ENCODE measurements around the gene GPC5.
"Not testable (repeated sequence)": the region's sequence is repeated elsewhere in the genome, so short reads cannot be mapped to it uniquely, and the experiment has no call there.

GPC5 gene

GRCh38 chr13:92270990-92271389 is 872.6 kb downstream of the GPC5 start:
- no peak overlapping the region for H2AK5ac ChIP-seq (ENCODE audit: low read length, severe bottlenecking)
- no peak for DNase-seq
- no peak overlapping the region for H3K4ac ChIP-seq (ENCODE audit: low read depth in 1 of 2, low read length in 2 of 2)
- 92% methylated on average over 1 of the region's 1 CpG for WGBS
- H3K79me1 ChIP-seq (replicated peaks; ENCODE audit: low read length, poor library complexity, severe bottlenecking) = no peaks in the 10 kb centered on the region
- no peak overlapping the region for H3K9ac ChIP-seq (ENCODE audit: low read length)
- no peaks in the 10 kb centered on the region for H3K36me3 ChIP-seq (ENCODE audit: control insufficient read depth in 1 of 2, insufficient read depth in 2 of 2, low read depth in 1 of 2, low read length in 2 of 2)
- no peak overlapping the region for H4K91ac ChIP-seq (ENCODE audit: low read length)
- no peak overlapping the region for H3K27ac ChIP-seq (ENCODE audit: low read length, poor library complexity, severe bottlenecking)
- H2BK5ac ChIP-seq (ENCODE audit: low read depth, low read length, poor library complexity, severe bottlenecking) = no peak overlapping the region
- no peaks in the 10 kb centered on the region for H3K27me3 ChIP-seq (ENCODE audit: control insufficient read depth in 1 of 2, insufficient read depth in 1 of 2, low read length in 2 of 2)
- no peak overlapping the region for H3K4me2 ChIP-seq (ENCODE audit: low read length, poor library complexity, severe bottlenecking)
- no peak overlapping the region for H2AFZ ChIP-seq (ENCODE audit: low read depth, low read length)
- no peaks in the 10 kb centered on the region for H3K4me1 ChIP-seq (ENCODE audit: control insufficient read depth, insufficient read depth, low read depth, low read length)
- no peak overlapping the region for H2BK15ac ChIP-seq (ENCODE audit: low read depth, poor library complexity, severe bottlenecking)
- no peak overlapping the region for H4K8ac ChIP-seq (ENCODE audit: low read length)
- no peak overlapping the region for H3K4me3 ChIP-seq (ENCODE audit: insufficient read depth in 1 of 2, low read depth in 1 of 2, low read length in 2 of 2)
- H2BK120ac ChIP-seq (ENCODE audit: low read depth, low read length) = no peak overlapping the region
- H2BK12ac ChIP-seq (ENCODE audit: low read length in 2 of 2) = no peak overlapping the region
- no peak overlapping the region for H3K18ac ChIP-seq (ENCODE audit: low read depth in 1 of 2, low read length in 2 of 2)
- no peak overlapping the region for H3K23ac ChIP-seq (ENCODE audit: low read length in 2 of 2)
- no peak overlapping the region for H3K14ac ChIP-seq (ENCODE audit: low read length in 2 of 2)
- H3K9me3 ChIP-seq (ENCODE audit: control insufficient read depth, low read length) = no peaks in the 10 kb centered on the region

- Histone ChIP-seq H4K8ac (ENCODE audit: low read length) (no peak overlapping the region), H2BK12ac (ENCODE audit: low read length in 2 of 2) (no peak overlapping the region), H3K9ac (ENCODE audit: low read length) (no peak overlapping the region), H2BK15ac (ENCODE audit: low read depth, poor library complexity, severe bottlenecking) (no peak overlapping the region), H3K27me3 (ENCODE audit: control insufficient read depth in 1 of 2, insufficient read depth in 1 of 2, low read length in 2 of 2) (no peaks in the 10 kb centered on the region), H2BK5ac (ENCODE audit: low read depth, low read length, poor library complexity, severe bottlenecking) (no peak overlapping the region), H3K4me2 (ENCODE audit: low read length, poor library complexity, severe bottlenecking) (no peak overlapping the region), H4K91ac (ENCODE audit: low read length) (no peak overlapping the region), H2AFZ (ENCODE audit: low read depth, low read length) (no peak overlapping the region), H3K36me3 (ENCODE audit: control insufficient read depth in 1 of 2, insufficient read depth in 2 of 2, low read depth in 1 of 2, low read length in 2 of 2) (no peaks in the 10 kb centered on the region), H3K23ac (ENCODE audit: low read length in 2 of 2) (no peak overlapping the region), H3K4me3 (ENCODE audit: insufficient read depth in 1 of 2, low read depth in 1 of 2, low read length in 2 of 2) (no peak overlapping the region), H3K79me1 (replicated peaks; ENCODE audit: low read length, poor library complexity, severe bottlenecking) (no peaks in the 10 kb centered on the region), H3K18ac (ENCODE audit: low read depth in 1 of 2, low read length in 2 of 2) (no peak overlapping the region), H3K9me3 (ENCODE audit: control insufficient read depth, low read length) (no peaks in the 10 kb centered on the region), H3K14ac (ENCODE audit: low read length in 2 of 2) (no peak overlapping the region), H3K27ac (ENCODE audit: low read length, poor library complexity, severe bottlenecking) (no peak overlapping the region), H2AK5ac (ENCODE audit: low read length, severe bottlenecking) (no peak overlapping the region), H3K4me1 (ENCODE audit: control insufficient read depth, insufficient read depth, low read depth, low read length) (no peaks in the 10 kb centered on the region), H2BK120ac (ENCODE audit: low read depth, low read length) (no peak overlapping the region), H3K4ac (ENCODE audit: low read depth in 1 of 2, low read length in 2 of 2) (no peak overlapping the region)
- no peak for DNase-seq
- 83% methylated on average over 1 of the region's 1 CpG for WGBS
These were observed 873.8 kb downstream of the GPC5 start for GRCh38 chr13:92272177-92272576.

GRCh38 chr13:92280986-92281385 is 882.6 kb downstream of the GPC5 start:
- H4K8ac ChIP-seq (ENCODE audit: low read length); H3K9me3 ChIP-seq (ENCODE audit: control insufficient read depth, low read length); H2BK12ac ChIP-seq (ENCODE audit: low read length in 2 of 2); H3K23ac ChIP-seq (ENCODE audit: low read length in 2 of 2); H4K91ac ChIP-seq (ENCODE audit: low read length); H2BK5ac ChIP-seq (ENCODE audit: low read depth, low read length, poor library complexity, severe bottlenecking); H3K4me3 ChIP-seq (ENCODE audit: insufficient read depth in 1 of 2, low read depth in 1 of 2, low read length in 2 of 2); H3K27me3 ChIP-seq (ENCODE audit: control insufficient read depth in 1 of 2, insufficient read depth in 1 of 2, low read length in 2 of 2); H2BK120ac ChIP-seq (ENCODE audit: low read depth, low read length); H2AK5ac ChIP-seq (ENCODE audit: low read length, severe bottlenecking); H3K4me2 ChIP-seq (ENCODE audit: low read length, poor library complexity, severe bottlenecking); H2BK15ac ChIP-seq (ENCODE audit: low read depth, poor library complexity, severe bottlenecking); H2AFZ ChIP-seq (ENCODE audit: low read depth, low read length); H3K18ac ChIP-seq (ENCODE audit: low read depth in 1 of 2, low read length in 2 of 2); DNase-seq; H3K27ac ChIP-seq (ENCODE audit: low read length, poor library complexity, severe bottlenecking); H3K4me1 ChIP-seq (ENCODE audit: control insufficient read depth, insufficient read depth, low read depth, low read length); H3K79me1 ChIP-seq (replicated peaks; ENCODE audit: low read length, poor library complexity, severe bottlenecking); H3K36me3 ChIP-seq (ENCODE audit: control insufficient read depth in 1 of 2, insufficient read depth in 2 of 2, low read depth in 1 of 2, low read length in 2 of 2); H3K14ac ChIP-seq (ENCODE audit: low read length in 2 of 2); H3K9ac ChIP-seq (ENCODE audit: low read length); H3K4ac ChIP-seq (ENCODE audit: low read depth in 1 of 2, low read length in 2 of 2): not testable (repeated sequence)
- 74% methylated on average over 8 of the region's 8 CpGs for WGBS

GRCh38 chr13:92290718-92291307 is 892.4 kb downstream of the GPC5 start:
- not testable (repeated sequence) for H3K23ac ChIP-seq (ENCODE audit: low read length in 2 of 2); H4K8ac ChIP-seq (ENCODE audit: low read length); H2BK120ac ChIP-seq (ENCODE audit: low read depth, low read length); H2BK5ac ChIP-seq (ENCODE audit: low read depth, low read length, poor library complexity, severe bottlenecking); H3K4ac ChIP-seq (ENCODE audit: low read depth in 1 of 2, low read length in 2 of 2); H3K27ac ChIP-seq (ENCODE audit: low read length, poor library complexity, severe bottlenecking); H3K4me2 ChIP-seq (ENCODE audit: low read length, poor library complexity, severe bottlenecking); DNase-seq; H3K27me3 ChIP-seq (ENCODE audit: control insufficient read depth in 1 of 2, insufficient read depth in 1 of 2, low read length in 2 of 2); H3K9me3 ChIP-seq (ENCODE audit: control insufficient read depth, low read length); H3K36me3 ChIP-seq (ENCODE audit: control insufficient read depth in 1 of 2, insufficient read depth in 2 of 2, low read depth in 1 of 2, low read length in 2 of 2); H3K79me1 ChIP-seq (replicated peaks; ENCODE audit: low read length, poor library complexity, severe bottlenecking); H3K9ac ChIP-seq (ENCODE audit: low read length); H3K14ac ChIP-seq (ENCODE audit: low read length in 2 of 2); H3K4me1 ChIP-seq (ENCODE audit: control insufficient read depth, insufficient read depth, low read depth, low read length); H2BK12ac ChIP-seq (ENCODE audit: low read length in 2 of 2); H3K18ac ChIP-seq (ENCODE audit: low read depth in 1 of 2, low read length in 2 of 2); H4K91ac ChIP-seq (ENCODE audit: low read length); H2BK15ac ChIP-seq (ENCODE audit: low read depth, poor library complexity, severe bottlenecking); H3K4me3 ChIP-seq (ENCODE audit: insufficient read depth in 1 of 2, low read depth in 1 of 2, low read length in 2 of 2); H2AFZ ChIP-seq (ENCODE audit: low read depth, low read length); H2AK5ac ChIP-seq (ENCODE audit: low read length, severe bottlenecking)
- 96% methylated on average over 29 of the region's 29 CpGs for WGBS
